Measurements from ENCODE around the gene CHMP1B. TPM values are rescaled to one million over a fixed set of nuclear protein-coding genes. Genes with fewer than 3 reads are reported as not detected.

Gene CHMP1B
- total and polyA plus RNA-seq, 8 donors: 17.9 to 96.0 (median 39.5) TPM

DNA sequence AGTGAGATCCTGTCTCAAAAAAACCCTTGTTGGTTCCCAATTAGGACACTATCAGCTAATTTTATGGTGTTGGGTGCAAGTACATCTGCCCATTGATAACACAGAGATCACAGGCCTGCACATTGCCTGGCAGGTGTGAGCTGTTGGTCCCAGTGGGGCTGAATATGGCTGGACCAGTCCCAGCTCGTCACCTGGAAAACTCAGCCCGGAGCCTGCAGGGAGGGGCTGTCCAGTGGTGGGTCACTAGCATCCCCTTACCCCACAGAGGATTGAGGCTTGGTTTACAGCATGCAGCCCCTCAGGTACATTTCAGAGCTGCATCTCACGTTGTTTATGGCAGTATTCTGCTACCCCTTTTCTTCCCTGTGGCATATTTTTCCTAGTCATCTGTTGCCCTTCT, 40.8 kb upstream of the CHMP1B start:
- Histone ChIP-seq H3K27ac (no peak overlapping the region), H3K27me3 (no peaks in the 10 kb centered on the region), H3K4me3 (no peak overlapping the region), H3K36me3 (no peaks in the 10 kb centered on the region), H3K4me1 (no peaks in the 10 kb centered on the region), H3K9me3 (no peaks in the 10 kb centered on the region)
- TF ChIP-seq, protein P1, sequence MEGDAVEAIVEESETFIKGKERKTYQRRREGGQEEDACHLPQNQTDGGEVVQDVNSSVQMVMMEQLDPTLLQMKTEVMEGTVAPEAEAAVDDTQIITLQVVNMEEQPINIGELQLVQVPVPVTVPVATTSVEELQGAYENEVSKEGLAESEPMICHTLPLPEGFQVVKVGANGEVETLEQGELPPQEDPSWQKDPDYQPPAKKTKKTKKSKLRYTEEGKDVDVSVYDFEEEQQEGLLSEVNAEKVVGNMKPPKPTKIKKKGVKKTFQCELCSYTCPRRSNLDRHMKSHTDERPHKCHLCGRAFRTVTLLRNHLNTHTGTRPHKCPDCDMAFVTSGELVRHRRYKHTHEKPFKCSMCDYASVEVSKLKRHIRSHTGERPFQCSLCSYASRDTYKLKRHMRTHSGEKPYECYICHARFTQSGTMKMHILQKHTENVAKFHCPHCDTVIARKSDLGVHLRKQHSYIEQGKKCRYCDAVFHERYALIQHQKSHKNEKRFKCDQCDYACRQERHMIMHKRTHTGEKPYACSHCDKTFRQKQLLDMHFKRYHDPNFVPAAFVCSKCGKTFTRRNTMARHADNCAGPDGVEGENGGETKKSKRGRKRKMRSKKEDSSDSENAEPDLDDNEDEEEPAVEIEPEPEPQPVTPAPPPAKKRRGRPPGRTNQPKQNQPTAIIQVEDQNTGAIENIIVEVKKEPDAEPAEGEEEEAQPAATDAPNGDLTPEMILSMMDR (IDR thresholded peaks at IDR 0.05): no peak
- no peak for TF ChIP-seq POLR2AphosphoS5 (IDR thresholded peaks at IDR 0.05)
- TF ChIP-seq EP300 (IDR thresholded peaks at IDR 0.05): no peak
- no peak for TF ChIP-seq POLR2A (IDR thresholded peaks at IDR 0.05)
- WGBS, 5 donors: 76 to 86% (median 83%) methylated on average over 3 of the region's 3 CpGs
- no peak for DNase-seq
- intact Hi-C loops (cut with DNase I; ENCODE audit: low total_unique reads): no loop called here

DNA sequence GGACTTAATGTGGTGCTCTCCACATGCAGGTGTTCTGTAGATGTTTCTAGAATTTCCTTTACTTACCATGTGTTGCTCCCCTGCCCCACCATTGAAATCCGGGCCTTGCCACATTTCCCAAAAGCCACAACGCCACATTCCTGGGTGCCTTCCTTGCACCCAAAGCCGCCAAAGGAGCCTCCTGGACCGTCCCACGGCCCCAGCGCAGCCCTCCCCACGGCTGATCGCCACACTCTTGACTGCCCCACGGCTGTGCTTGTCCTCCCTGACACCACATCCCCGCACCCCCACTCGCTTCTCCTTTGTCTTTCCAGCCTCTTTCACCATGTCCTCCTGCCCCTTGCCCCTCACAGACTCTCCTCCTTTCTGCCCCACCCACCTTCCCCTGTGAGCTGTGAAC, 40.2 kb upstream of the CHMP1B start:
- no peak for TF ChIP-seq EP300 (IDR thresholded peaks at IDR 0.05)
- TF ChIP-seq POLR2AphosphoS5 (IDR thresholded peaks at IDR 0.05): no peak
- TF ChIP-seq POLR2A (IDR thresholded peaks at IDR 0.05): no peak
- TF ChIP-seq, protein P1 (IDR thresholded peaks at IDR 0.05): no peak
- H3K4me3 ChIP-seq: no peak overlapping the region
- no peaks in the 10 kb centered on the region for H3K9me3 ChIP-seq
- DNase-seq: no peak
- H3K4me1 ChIP-seq: no peaks in the 10 kb centered on the region
- no peaks in the 10 kb centered on the region for H3K27me3 ChIP-seq
- no peaks in the 10 kb centered on the region for H3K36me3 ChIP-seq
- 86 to 93% (median 88%) methylated on average over 11 of the region's 11 CpGs for WGBS, 5 donors
- no peak overlapping the region for H3K27ac ChIP-seq
- intact Hi-C loops (cut with DNase I; ENCODE audit: low total_unique reads): no loop called here

DNA sequence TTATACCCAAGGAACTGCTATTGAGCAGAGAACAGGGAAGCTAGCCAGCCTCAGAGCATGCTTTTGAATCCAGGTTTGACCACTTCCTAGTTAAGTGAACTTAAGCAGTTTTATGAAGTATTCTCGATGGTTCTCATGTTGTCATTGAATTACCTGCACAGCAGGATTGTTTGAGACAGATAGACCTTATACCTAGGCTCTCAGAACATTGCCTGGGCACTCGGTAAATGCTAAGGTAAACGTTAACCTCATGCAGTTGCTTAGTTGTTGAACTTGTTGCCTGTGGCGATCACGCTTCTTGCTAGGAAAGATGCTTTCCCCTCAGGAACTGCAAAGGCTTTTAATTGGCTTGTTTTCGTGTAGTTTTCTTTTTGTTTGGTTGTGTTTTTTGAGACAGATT, 34.0 kb upstream of the CHMP1B start:
- no peaks in the 10 kb centered on the region for H3K4me1 ChIP-seq
- H3K4me3 ChIP-seq: no peak overlapping the region
- TF ChIP-seq, protein P1 (IDR thresholded peaks at IDR 0.05): no peak
- TF ChIP-seq EP300 (IDR thresholded peaks at IDR 0.05) (no peak), POLR2A (IDR thresholded peaks at IDR 0.05) (no peak), POLR2AphosphoS5 (IDR thresholded peaks at IDR 0.05) (no peak)
- H3K36me3 ChIP-seq: no peaks in the 10 kb centered on the region
- no peaks in the 10 kb centered on the region for H3K27me3 ChIP-seq
- no peaks in the 10 kb centered on the region for H3K9me3 ChIP-seq
- no peak for DNase-seq
- WGBS, 5 donors: 58 to 77% (median 60%) methylated on average over 6 of the region's 6 CpGs
- intact Hi-C loops (cut with DNase I; ENCODE audit: low total_unique reads): no loop called here
- H3K27ac ChIP-seq: no peak overlapping the region

- Histone ChIP-seq H3K4me1 (no peaks in the 10 kb centered on the region), H3K27ac (no peak overlapping the region), H3K27me3 (no peaks in the 10 kb centered on the region), H3K36me3 (no peaks in the 10 kb centered on the region), H3K4me3 (no peak overlapping the region), H3K9me3 (no peaks in the 10 kb centered on the region)
- no peak for TF ChIP-seq EP300 (IDR thresholded peaks at IDR 0.05)
- TF ChIP-seq, protein P1 (IDR thresholded peaks at IDR 0.05): no peak
- no peak for TF ChIP-seq POLR2A (IDR thresholded peaks at IDR 0.05)
- TF ChIP-seq POLR2AphosphoS5 (IDR thresholded peaks at IDR 0.05): no peak
- DNase-seq: no peak
- 73 to 80% (median 75%) methylated on average over 17 of the region's 17 CpGs for WGBS, 5 donors
- intact Hi-C loops (cut with DNase I; ENCODE audit: low total_unique reads): no loop called here
These were observed 32.6 kb upstream of the CHMP1B start for GRCh38 chr18:11818486-11819203.
